Measurements from ENCODE around the gene GPR52.

The GPR52 gene

DNA sequence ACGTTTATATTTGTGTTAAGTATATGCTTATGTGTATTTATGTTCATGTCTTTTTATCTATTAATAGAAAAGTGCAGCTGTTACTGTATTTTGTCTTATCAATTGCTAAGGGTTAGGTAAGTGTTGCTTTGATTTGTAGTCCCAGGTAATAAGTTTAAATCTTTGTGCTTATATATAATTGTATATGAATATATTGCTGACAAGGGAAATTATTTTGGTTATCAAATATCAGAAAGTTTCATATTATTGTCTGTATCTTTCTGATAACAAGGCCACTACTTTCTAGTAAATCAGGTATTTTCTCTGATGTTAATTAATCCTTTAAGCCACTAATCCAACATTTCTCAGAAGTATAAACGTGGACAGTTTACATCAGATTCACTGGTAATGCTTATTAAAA, 21.3 kb downstream of the GPR52 start:
- DNase-seq = no peak

DNA sequence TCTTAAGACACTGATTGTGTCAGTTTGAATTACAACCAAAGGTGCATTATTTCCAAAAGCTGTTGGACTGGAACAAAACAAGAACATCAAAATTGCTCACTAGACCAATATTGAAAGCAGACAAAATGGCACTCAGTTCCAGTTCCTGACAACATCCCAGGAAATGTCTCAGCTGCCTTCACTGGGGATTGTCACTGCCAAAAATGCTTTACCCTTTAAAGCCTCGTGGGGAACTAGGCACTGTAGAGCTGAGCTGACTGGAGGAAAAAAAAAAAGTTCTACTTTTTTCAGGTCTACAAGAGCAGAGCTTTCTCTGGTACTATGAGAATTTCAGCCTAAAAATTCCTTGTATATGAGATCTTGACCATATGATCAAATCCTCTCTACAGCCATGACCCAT, 21.9 kb downstream of the GPR52 start:
- no peak for DNase-seq

DNA sequence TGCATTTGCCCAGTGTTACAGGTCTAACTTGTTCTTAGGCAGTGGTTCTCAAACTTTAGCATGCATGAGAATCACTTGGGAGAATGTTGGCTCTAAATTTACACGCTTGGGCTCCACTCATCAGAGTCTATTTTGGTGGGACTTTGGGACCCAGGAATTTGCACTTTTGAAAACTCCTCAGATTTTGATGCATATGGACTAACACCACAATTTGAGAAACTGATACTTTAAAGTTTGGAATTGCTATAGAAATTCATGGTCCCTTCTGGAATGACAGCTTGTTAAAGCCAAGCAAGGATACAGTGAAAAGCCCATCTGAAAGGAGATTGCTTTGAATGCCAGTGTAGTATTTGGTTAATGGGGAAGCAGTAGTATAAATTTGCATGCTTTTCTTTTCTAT, 31.5 kb downstream of the GPR52 start:
- DNase-seq = no peak

DNA sequence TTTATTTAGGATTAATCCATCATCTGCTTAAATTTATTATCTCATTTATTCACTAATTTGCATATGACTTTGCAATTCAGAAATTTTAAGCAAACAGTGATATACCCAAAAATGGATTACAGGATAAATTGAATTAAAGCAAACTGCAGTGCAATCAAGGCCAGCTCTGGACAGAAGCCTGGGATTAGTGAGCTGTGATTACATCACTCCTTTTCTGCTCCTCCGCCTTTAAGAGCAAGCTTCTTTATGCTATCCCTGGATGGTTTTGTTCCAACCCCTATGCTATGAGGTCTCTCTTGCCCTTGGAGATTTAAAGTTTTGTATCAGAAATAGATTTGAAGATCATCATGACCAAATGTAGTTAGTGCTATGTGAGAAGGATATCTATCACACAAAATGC, 32.6 kb downstream of the GPR52 start:
- DNase-seq = no peak

DNA sequence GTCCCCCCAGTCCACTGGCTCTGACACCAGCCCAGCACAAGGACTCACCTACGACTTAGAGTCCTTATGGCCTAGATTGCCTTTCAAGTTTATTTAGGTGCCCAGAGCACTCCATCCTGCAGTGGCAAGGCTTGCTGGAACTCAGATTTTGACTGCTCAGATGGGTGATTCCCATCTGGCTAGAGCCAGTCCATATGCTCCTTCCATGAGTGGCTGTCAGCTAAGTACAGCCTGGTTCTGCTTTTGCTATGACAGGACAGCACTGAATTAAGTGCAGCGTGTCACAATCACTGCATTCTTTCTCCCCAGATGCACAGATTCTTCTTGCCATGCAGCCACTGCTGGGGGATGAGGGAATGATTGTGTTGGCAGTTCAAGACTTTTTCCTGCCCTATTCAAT, 43.8 kb downstream of the GPR52 start:
- DNase-seq = no peak

DNA sequence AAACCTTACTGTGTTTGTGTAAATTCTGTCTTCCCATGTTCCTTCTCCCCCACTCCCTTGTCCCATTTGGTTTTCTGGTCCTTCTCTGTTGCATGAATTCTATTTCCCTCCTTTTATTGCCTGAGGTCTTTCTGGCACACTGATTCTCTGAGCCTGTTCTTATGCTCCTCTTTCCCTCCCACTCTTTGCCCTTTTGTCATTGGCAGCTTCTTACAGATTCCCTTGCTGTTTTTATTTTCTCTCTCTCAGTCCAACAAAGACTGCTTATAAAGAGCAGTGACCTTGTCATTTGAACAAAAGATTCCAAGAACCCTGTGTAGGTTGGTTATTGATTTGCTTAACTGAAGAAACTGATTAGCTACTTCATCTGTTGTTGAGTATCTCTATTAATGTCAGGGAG, 49.7 kb downstream of the GPR52 start:
- no peak for DNase-seq
